Measurements from ENCODE around the gene SLC66A1.

Gene SLC66A1

DNA sequence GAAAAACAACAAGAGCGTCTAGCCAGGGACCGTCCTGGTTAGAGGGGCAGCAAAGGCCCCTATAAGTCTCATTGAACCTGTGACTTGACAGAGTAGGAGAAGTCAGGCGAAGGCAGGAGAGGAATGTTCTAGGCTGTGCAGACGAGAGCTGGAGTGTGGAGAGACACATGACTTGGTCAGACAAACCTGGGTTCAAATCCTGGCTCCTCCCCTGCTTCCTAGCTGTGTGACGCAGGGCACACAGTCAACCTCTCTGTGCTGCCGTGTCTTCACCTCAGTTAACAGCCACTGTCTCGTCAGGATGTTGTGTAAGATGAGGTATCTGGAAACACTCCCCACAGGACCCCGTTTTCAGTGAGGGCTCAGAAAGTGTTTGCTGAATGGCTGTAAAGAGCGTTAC, 15.6 kb downstream of the SLC66A1 start:
- TF ChIP-seq, protein P1, sequence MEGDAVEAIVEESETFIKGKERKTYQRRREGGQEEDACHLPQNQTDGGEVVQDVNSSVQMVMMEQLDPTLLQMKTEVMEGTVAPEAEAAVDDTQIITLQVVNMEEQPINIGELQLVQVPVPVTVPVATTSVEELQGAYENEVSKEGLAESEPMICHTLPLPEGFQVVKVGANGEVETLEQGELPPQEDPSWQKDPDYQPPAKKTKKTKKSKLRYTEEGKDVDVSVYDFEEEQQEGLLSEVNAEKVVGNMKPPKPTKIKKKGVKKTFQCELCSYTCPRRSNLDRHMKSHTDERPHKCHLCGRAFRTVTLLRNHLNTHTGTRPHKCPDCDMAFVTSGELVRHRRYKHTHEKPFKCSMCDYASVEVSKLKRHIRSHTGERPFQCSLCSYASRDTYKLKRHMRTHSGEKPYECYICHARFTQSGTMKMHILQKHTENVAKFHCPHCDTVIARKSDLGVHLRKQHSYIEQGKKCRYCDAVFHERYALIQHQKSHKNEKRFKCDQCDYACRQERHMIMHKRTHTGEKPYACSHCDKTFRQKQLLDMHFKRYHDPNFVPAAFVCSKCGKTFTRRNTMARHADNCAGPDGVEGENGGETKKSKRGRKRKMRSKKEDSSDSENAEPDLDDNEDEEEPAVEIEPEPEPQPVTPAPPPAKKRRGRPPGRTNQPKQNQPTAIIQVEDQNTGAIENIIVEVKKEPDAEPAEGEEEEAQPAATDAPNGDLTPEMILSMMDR (conservative IDR thresholded peaks at IDR 0.05; ENCODE audit: low read depth, low read length) = no peak
- no peak for DNase-seq (ENCODE audit: low read depth)
- no peak overlapping the region for H3K4me3 ChIP-seq (ENCODE audit: low read depth, low read length)

DNA sequence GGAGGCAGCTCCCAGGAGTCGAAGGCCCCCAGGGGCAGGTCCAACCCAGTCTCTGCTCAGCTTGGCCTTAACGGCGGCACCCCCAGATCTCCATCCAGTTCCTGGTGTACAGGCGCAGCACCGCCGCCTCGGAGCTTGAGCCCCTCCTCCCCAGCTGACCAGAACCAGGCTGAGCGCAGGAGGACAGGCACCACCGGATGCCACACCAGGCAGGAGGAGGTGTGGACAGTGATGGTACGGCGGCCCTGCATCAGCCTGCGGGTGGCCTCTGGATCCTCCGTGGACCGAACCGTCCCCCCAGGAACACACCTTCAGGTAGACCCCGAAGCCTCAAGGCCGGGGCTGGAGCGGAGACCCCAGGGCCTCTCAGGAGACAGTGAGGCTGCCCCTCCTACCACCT, 16.4 kb downstream of the SLC66A1 start:
- TF ChIP-seq, protein P1 (conservative IDR thresholded peaks at IDR 0.05; ENCODE audit: low read depth, low read length) = no peak
- DNase-seq (ENCODE audit: low read depth) = no peak
- no peak overlapping the region for H3K4me3 ChIP-seq (ENCODE audit: low read depth, low read length)

DNA sequence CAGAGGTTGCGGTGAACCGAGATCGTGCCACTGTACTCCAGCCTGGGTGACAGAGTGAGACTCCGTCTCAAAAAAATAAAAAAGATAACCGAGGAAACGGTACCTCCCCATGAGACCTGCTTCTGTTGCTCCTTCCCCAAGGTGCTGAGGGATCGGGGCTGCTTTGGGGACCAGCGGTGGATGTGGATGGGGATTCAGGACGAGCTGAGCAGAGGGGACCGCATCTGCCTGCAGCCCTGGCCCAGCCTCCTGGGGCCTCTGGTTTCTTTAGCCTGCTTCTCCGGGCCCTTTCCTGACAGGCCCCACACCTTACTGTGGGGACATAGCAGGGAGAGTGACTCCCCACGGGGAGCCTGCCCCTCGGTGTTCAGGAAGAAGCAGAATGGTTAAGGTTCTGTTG, 17.1 kb downstream of the SLC66A1 start:
- DNase-seq (ENCODE audit: low read depth) = no peak
- H3K4me3 ChIP-seq (ENCODE audit: low read depth, low read length) = no peak overlapping the region
- TF ChIP-seq, protein P1 (conservative IDR thresholded peaks at IDR 0.05; ENCODE audit: low read depth, low read length) = no peak

DNA sequence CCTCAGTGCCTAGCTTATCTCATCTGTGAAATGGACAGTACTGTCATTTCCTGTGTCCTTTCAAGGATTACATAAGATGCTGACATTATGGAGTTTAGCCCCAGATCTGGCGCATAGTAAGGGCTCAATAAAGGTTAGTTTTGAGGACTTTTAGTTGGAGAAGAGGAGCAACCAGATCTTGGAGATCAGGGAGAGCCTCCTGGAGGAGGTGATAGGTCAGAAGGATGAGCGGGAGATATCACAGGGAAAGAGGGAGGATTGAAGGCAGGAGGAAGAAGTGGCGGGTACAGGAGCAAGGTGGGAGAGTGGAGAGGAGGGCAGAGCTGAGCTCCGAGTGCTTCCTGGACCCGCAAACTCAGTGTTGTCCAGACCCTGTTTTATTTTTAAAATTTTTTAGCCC, 17.5 kb downstream of the SLC66A1 start:
- TF ChIP-seq, protein P1 (conservative IDR thresholded peaks at IDR 0.05; ENCODE audit: low read depth, low read length) = no peak
- H3K4me3 ChIP-seq (ENCODE audit: low read depth, low read length) = no peak overlapping the region
- no peak for DNase-seq (ENCODE audit: low read depth)

DNA sequence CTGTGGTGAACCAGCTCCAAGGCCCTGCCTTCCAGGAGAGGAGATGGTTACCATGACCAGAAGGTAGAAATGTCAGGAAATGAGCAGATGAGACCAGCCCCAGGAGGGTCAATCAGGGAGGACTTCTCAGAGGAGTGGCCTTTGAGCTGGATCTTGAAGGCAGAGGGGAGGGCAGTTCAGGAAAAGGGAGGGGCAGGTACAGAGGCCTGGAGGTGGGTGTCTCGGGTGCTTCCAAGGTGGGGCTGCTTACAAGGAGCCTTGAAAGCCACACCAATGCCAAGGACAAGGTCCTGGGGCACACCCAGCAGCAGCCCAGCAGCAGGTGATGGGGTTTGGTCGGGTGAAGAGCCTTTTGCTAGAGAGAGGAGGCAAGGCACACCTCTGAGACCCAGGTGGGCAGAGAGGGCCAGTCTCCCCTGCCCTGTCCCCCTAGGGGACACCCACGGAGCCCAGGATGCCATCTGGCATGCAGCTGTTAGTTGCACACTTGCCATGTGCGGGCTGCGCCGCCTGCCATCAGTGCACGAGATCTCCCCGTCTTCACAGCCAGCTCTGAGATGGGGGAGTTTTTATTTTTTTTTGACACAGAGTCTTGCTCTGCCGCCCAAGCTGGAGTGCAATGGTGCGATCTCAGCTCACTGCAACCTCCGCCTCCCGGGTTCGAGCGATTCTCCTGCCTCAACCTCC, 18.5 kb downstream of the SLC66A1 start:
- DNase-seq (ENCODE audit: low read depth) = no peak
- TF ChIP-seq, protein P1 (conservative IDR thresholded peaks at IDR 0.05; ENCODE audit: low read depth, low read length) = no peak
- H3K4me3 ChIP-seq (ENCODE audit: low read depth, low read length) = no peak overlapping the region

DNA sequence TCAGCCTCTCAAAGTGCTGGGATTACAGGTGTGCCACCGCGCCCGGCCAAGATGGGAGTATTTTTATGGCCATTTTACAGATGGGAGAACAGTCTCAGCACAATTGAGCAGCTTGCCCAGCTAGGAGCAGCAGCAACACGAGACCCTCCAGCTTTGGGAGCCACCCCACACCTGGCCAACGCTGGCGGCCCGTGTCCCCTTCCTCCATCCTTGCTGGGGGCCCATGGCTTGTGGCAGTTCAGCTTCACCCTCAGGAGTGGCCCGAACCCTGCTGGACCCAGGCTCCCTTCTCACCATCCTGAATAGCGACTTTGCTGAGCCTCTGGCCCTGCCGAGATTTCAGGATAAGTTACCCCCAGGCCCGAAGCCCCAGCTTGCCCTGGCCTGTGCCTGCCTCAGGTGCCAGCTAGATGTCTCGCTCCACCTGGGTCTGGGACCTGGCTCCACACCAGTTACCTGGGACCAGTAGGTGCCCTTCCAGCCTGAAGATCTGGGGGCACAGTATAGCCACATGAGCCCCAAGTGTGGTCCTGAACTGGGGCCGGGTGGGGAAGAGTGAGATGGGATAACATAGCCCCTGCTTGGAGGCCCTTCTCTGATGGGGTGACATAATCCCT, 19.2 kb downstream of the SLC66A1 start:
- DNase-seq (ENCODE audit: low read depth) = no peak
- no peak overlapping the region for H3K4me3 ChIP-seq (ENCODE audit: low read depth, low read length)
- TF ChIP-seq, protein P1 (conservative IDR thresholded peaks at IDR 0.05; ENCODE audit: low read depth, low read length) = no peak

DNA sequence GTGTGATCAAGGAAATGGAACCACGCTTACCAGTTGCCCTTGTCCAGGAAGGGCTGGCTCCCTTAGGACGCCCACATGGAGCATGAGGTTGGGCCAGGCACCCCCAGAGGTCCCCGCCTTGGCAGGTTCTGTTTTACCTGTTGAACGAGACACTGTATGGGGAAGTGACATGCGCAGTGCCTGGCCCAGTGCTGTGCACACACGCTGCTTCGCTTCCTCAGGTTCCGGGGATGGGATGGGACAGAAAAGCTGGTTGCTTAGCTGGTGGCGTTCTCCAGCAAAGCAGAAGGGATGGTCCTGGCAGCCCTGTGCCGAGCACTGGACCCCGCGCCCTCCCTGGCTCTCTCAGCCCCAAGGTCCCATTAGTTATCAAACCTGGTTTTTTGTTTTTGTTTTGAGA, 20.7 kb downstream of the SLC66A1 start:
- TF ChIP-seq, protein P1 (conservative IDR thresholded peaks at IDR 0.05; ENCODE audit: low read depth, low read length) = no peak
- H3K4me3 ChIP-seq (ENCODE audit: low read depth, low read length) = no peak overlapping the region
- DNase-seq (ENCODE audit: low read depth) = no peak

All from choroid plexus epithelial cell (primary cell).